ENCODE data around the gene PCNX2.

DNA sequence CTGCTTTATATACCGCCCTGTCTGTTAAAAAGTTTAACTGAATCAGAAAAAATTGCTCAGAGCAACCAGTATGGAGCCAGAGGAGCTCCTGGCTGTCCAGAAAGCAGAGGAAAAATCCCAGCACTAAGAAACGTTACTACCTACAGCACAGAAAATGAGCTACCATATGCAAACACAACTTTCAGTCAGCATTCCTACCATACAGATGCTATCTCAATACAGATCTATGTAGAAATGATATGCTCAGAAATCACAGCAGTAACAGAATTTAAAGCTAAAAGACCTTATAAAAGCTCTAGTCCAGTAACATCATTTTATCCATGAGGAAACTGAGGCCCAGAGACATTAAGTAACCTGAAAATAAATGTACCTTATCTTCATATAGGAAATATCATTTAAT, 38.7 kb downstream of the PCNX2 start:
- TF ChIP-seq CTCF (IDR thresholded peaks at IDR 0.05; ENCODE audit: insufficient read depth, low read depth, low read length) (no peak), EZH2 (IDR thresholded peaks at IDR 0.05; ENCODE audit: insufficient read depth, low read length) (no peak)

All from astrocyte (in vitro differentiated cells and primary cell).